Rectal smooth muscle tissue (tissue), 1 donor: ENCODE measurements around the gene KCNJ6.
"Not testable (repeated sequence)": the region's sequence is repeated elsewhere in the genome, so short reads cannot be mapped to it uniquely, and the experiment has no call there.

Source experiments
- H3K27ac ChIP-seq: one replicate; pipeline ENCODE4 v1.7.0; 2013; ENCODE audit warnings: low read depth, low read length, inconsistent platforms
- H3K27me3 ChIP-seq: one replicate; pipeline ENCODE4 v1.7.0; 2013; ENCODE audit warnings: low read length; ENCODE audit not compliant: control insufficient read depth, insufficient read depth
- H3K36me3 ChIP-seq: one replicate; pipeline ENCODE4 v1.7.0; 2013; ENCODE audit warnings: low read length; ENCODE audit not compliant: control insufficient read depth, insufficient read depth
- H3K4me1 ChIP-seq: one replicate; pipeline ENCODE4 v1.7.0; 2013; ENCODE audit warnings: low read length; ENCODE audit not compliant: control insufficient read depth, insufficient read depth
- H3K4me3 ChIP-seq: one replicate; pipeline ENCODE4 v1.7.0; 2013; ENCODE audit warnings: low read length
- H3K9ac ChIP-seq: one replicate; pipeline ENCODE4 v1.7.0; 2013; ENCODE audit warnings: low read length

Gene KCNJ6

GRCh38 chr21:37582590-37582989 lies 333.7 kb downstream of the KCNJ6 start:
- no peak overlapping the region for H3K27ac ChIP-seq
- no peaks in the 10 kb centered on the region for H3K4me1 ChIP-seq
- no peaks in the 10 kb centered on the region for H3K36me3 ChIP-seq
- no peak overlapping the region for H3K4me3 ChIP-seq
- no peak overlapping the region for H3K9ac ChIP-seq
- no peaks in the 10 kb centered on the region for H3K27me3 ChIP-seq

GRCh38 chr21:37580666-37581065 lies 335.6 kb downstream of the KCNJ6 start:
- H3K36me3 ChIP-seq: no peaks in the 10 kb centered on the region
- H3K27ac ChIP-seq: no peak overlapping the region
- H3K4me1 ChIP-seq: no peaks in the 10 kb centered on the region
- no peak overlapping the region for H3K4me3 ChIP-seq
- no peaks in the 10 kb centered on the region for H3K27me3 ChIP-seq
- no peak overlapping the region for H3K9ac ChIP-seq

GRCh38 chr21:37579356-37579755 lies 336.9 kb downstream of the KCNJ6 start:
- H3K4me3 ChIP-seq: no peak overlapping the region
- no peak overlapping the region for H3K27ac ChIP-seq
- H3K4me1 ChIP-seq: no peaks in the 10 kb centered on the region
- no peak overlapping the region for H3K9ac ChIP-seq
- H3K36me3 ChIP-seq: no peaks in the 10 kb centered on the region
- peaks cover under 1% of the 10 kb centered on the region for H3K27me3 ChIP-seq

GRCh38 chr21:37578471-37579126 lies 337.7 kb downstream of the KCNJ6 start:
- Histone ChIP-seq H3K9ac (no peak overlapping the region), H3K4me3 (no peak overlapping the region), H3K36me3 (no peaks in the 10 kb centered on the region), H3K27ac (no peak overlapping the region), H3K27me3 (peaks cover 3% of the 10 kb centered on the region), H3K4me1 (no peaks in the 10 kb centered on the region)

- not testable (repeated sequence) for H3K9ac ChIP-seq, H3K4me1 ChIP-seq, H3K27me3 ChIP-seq, H3K36me3 ChIP-seq, H3K4me3 ChIP-seq, H3K27ac ChIP-seq
Observed at GRCh38 chr21:37576929-37577328, 339.3 kb downstream of the KCNJ6 start.

- Histone ChIP-seq H3K9ac (no peak overlapping the region), H3K4me1 (no peaks in the 10 kb centered on the region), H3K36me3 (no peaks in the 10 kb centered on the region), H3K4me3 (no peak overlapping the region), H3K27me3 (peaks cover 3% of the 10 kb centered on the region), H3K27ac (no peak overlapping the region)
Observed at GRCh38 chr21:37575580-37575979, 340.7 kb downstream of the KCNJ6 start.

- no peak overlapping the region for H3K9ac ChIP-seq
- H3K27ac ChIP-seq: no peak overlapping the region
- no peaks in the 10 kb centered on the region for H3K36me3 ChIP-seq
- H3K4me1 ChIP-seq: no peaks in the 10 kb centered on the region
- peaks cover 3% of the 10 kb centered on the region for H3K27me3 ChIP-seq
- no peak overlapping the region for H3K4me3 ChIP-seq
Observed at GRCh38 chr21:37574751-37575150, 341.5 kb downstream of the KCNJ6 start.

GRCh38 chr21:37574316-37574715 lies 341.9 kb downstream of the KCNJ6 start:
- H3K4me1 ChIP-seq: no peaks in the 10 kb centered on the region
- no peaks in the 10 kb centered on the region for H3K36me3 ChIP-seq
- no peak overlapping the region for H3K4me3 ChIP-seq
- no peak overlapping the region for H3K27ac ChIP-seq
- H3K27me3 ChIP-seq: peaks cover 3% of the 10 kb centered on the region
- H3K9ac ChIP-seq: no peak overlapping the region

- Histone ChIP-seq H3K4me1 (no peaks in the 10 kb centered on the region), H3K27ac (no peak overlapping the region), H3K27me3 (peaks cover 3% of the 10 kb centered on the region), H3K4me3 (no peak overlapping the region), H3K36me3 (no peaks in the 10 kb centered on the region), H3K9ac (no peak overlapping the region)
Observed at GRCh38 chr21:37571442-37571841, 344.8 kb downstream of the KCNJ6 start.

GRCh38 chr21:37568916-37569315 lies 347.3 kb downstream of the KCNJ6 start:
- no peak overlapping the region for H3K9ac ChIP-seq
- no peaks in the 10 kb centered on the region for H3K36me3 ChIP-seq
- H3K4me1 ChIP-seq: peaks cover 8% of the 10 kb centered on the region
- H3K4me3 ChIP-seq: no peak overlapping the region
- no peak overlapping the region for H3K27ac ChIP-seq
- no peaks in the 10 kb centered on the region for H3K27me3 ChIP-seq

- no peak overlapping the region for H3K4me3 ChIP-seq
- H3K27ac ChIP-seq: no peak overlapping the region
- peaks cover 8% of the 10 kb centered on the region for H3K4me1 ChIP-seq
- H3K36me3 ChIP-seq: no peaks in the 10 kb centered on the region
- H3K9ac ChIP-seq: no peak overlapping the region
- no peaks in the 10 kb centered on the region for H3K27me3 ChIP-seq
Observed at GRCh38 chr21:37568415-37568814, 347.8 kb downstream of the KCNJ6 start.

- Histone ChIP-seq H3K9ac (no peak overlapping the region), H3K27me3 (no peaks in the 10 kb centered on the region), H3K36me3 (no peaks in the 10 kb centered on the region), H3K27ac (no peak overlapping the region), H3K4me1 (peaks cover 8% of the 10 kb centered on the region), H3K4me3 (no peak overlapping the region)
Observed at GRCh38 chr21:37566790-37567615, 349.3 kb downstream of the KCNJ6 start.
